HCT116 (cell line): ENCODE measurements around the gene KRTAP10-9. TPM values are rescaled to one million over a fixed set of nuclear protein-coding genes. Genes with fewer than 3 reads are reported as not detected.
"Not testable (repeated sequence)": the region's sequence is repeated elsewhere in the genome, so short reads cannot be mapped to it uniquely, and the experiment has no call there.

ENCODE experiments used
- ATAC-seq: fragments of 200-7000 bp; cut with Tn5 transposase; 2 replicates; pipeline ENCODE4 v1.9.1; 2020; ENCODE audit warnings: mild to moderate bottlenecking, moderate library complexity
- BruUV-seq: library from RNA; stranded (reverse); fragments of 400-500 nt; replicated peaks from 2 replicates; lab custom pipeline; 2021; lab: Mats Ljungman, UMichigan
- CTCF ChIA-PET: fragments of 300-600 bp; sonication (Branson Sonifier 250); formaldehyde crosslinking; loops from one replicate; lab custom pipeline; 2021; ENCODE audit warnings: antibody characterized with exemption; lab: Charles Lee
- POLR2A ChIA-PET: fragments of 300-600, 350-600 bp; sonication (Branson Sonifier 250); formaldehyde crosslinking; loops from one replicate; lab custom pipeline; 2021; ENCODE audit warnings: antibody characterized with exemption; lab: Charles Lee
- RAD21 ChIA-PET, 2 experiments: fragments of 300-600 bp; sonication (Branson Sonifier 250); formaldehyde crosslinking; loops; one replicate each; lab custom pipeline; 2023; ENCODE audit warnings: low total read pairs in 2 of 2; ENCODE audit not compliant: uncharacterized antibody in 2 of 2, unreplicated experiment in 2 of 2, low non-redundant PET in 1 of 2; lab: Charles Lee
- DNase-seq: peaks from one replicate; pipeline ENCODE4 v3.0.0-alpha.2; 2010; ENCODE audit warnings: low read depth, low spot score
- H2AFZ ChIP-seq: fragments of 200-600 bp; shearing (Covaris generic), sonication (generic); 2 replicates; pipeline ENCODE4 v1.6.1; 2017; ENCODE audit warnings: low read depth, mixed run types, mixed read lengths, antibody characterized with exemption, low read length; ENCODE audit not compliant: poor library complexity, severe bottlenecking
- H3K27ac ChIP-seq: 2 replicates; pipeline ENCODE4 v1.5.1; 2012; ENCODE audit warnings: low read depth, low read length
- H3K27me3 ChIP-seq: fragments of 200-600 bp; sonication (generic); 2 replicates; pipeline ENCODE4 v1.6.1; 2016; ENCODE audit warnings: mixed run types, low read length, mixed read lengths; ENCODE audit not compliant: insufficient read depth
- H3K36me3 ChIP-seq, 2 experiments: fragments of 200-500 bp in 1 of 2; fragments of 200-600 bp in 1 of 2; sonication (Bioruptor generic) in 1 of 2; sonication (generic) in 1 of 2; 2 replicates each; pipeline versions ENCODE4 v1.5.1 to v1.6.1; 2014 to 2016; ENCODE audit warnings: low read length in 2 of 2, inconsistent platforms in 1 of 2, mixed read lengths in 1 of 2, mixed run types in 1 of 2; ENCODE audit not compliant: insufficient read depth in 2 of 2, control insufficient read depth in 1 of 2
- H3K4me1 ChIP-seq, 2 experiments: fragments of 200-600 bp in 1 of 2; sonication (generic) in 1 of 2; 2 replicates each; pipeline versions ENCODE4 v1.5.1 to v1.6.1; 2012 to 2017; ENCODE audit warnings: low read length in 2 of 2, inconsistent platforms in 1 of 2, mild to moderate bottlenecking in 1 of 2, mixed read lengths in 1 of 2, mixed run types in 1 of 2, moderate library complexity in 1 of 2; ENCODE audit not compliant: insufficient read depth in 2 of 2, control insufficient read depth in 1 of 2
- H3K4me2 ChIP-seq: fragments of 200-600 bp; sonication (generic); 2 replicates; pipeline ENCODE4 v1.6.1; 2017; ENCODE audit warnings: mixed run types, low read length, mixed read lengths
- H3K4me3 ChIP-seq, 2 experiments: fragments of 200-600 bp in 1 of 2; sonication (generic) in 1 of 2; replicated peaks in 1 of 2; 2 replicates each; pipeline ENCODE4 v1.5.1; 2011 to 2016; ENCODE audit warnings: low read length in 2 of 2, control low read depth in 1 of 2, low read depth in 1 of 2, mild to moderate bottlenecking in 1 of 2, mixed read lengths in 1 of 2, mixed run types in 1 of 2
- H3K79me2 ChIP-seq: fragments of 200-600 bp; sonication (generic); 2 replicates; pipeline ENCODE4 v1.6.1; 2017; ENCODE audit warnings: mild to moderate bottlenecking, mixed run types, low read length, moderate library complexity, mixed read lengths; ENCODE audit not compliant: insufficient read depth
- H3K9ac ChIP-seq: fragments of 200-600 bp; sonication (generic); 2 replicates; pipeline ENCODE4 v1.6.1; 2016; ENCODE audit warnings: low read length, mixed read lengths
- H3K9me2 ChIP-seq: fragments of 200-600 bp; sonication (generic), shearing (Covaris generic); 2 replicates; pipeline ENCODE4 v1.6.1; 2017; ENCODE audit warnings: mixed run types, mild to moderate bottlenecking, moderate library complexity; ENCODE audit not compliant: insufficient read depth
- H3K9me3 ChIP-seq, 2 experiments: fragments of 200-500 bp in 1 of 2; fragments of 200-600 bp in 1 of 2; sonication (Bioruptor generic) in 1 of 2; sonication (generic) in 1 of 2; 2 replicates each; pipeline ENCODE4 v1.6.1; 2014 to 2017; ENCODE audit warnings: low read length in 2 of 2, mixed read lengths in 2 of 2, inconsistent platforms in 1 of 2, low read depth in 1 of 2, mild to moderate bottlenecking in 1 of 2, mixed run types in 1 of 2, moderate library complexity in 1 of 2; ENCODE audit not compliant: control insufficient read depth in 1 of 2, insufficient read depth in 1 of 2
- H4K20me1 ChIP-seq: fragments of 200-600 bp; sonication (generic), shearing (Covaris generic); 2 replicates; pipeline ENCODE4 v1.6.1; 2017; ENCODE audit warnings: mixed run types, mild to moderate bottlenecking, moderate library complexity; ENCODE audit not compliant: insufficient read depth
- CEBPB ChIP-seq: IDR thresholded peaks from 2 replicates; pipeline ENCODE4 v1.6.1; 2012; ENCODE audit warnings: low read depth
- EGR1 ChIP-seq: IDR thresholded peaks from 2 replicates; pipeline ENCODE4 v1.6.1; 2012; ENCODE audit warnings: low read depth
- EZH2 ChIP-seq: fragments of 200-600 bp; sonication (generic); IDR thresholded peaks from 2 replicates; pipeline ENCODE4 v1.6.1; 2017; ENCODE audit warnings: antibody characterized with exemption, mixed run types
- FOSL1 ChIP-seq: IDR thresholded peaks from 2 replicates; pipeline ENCODE4 v1.6.1; 2012; ENCODE audit warnings: low read depth
- JUND ChIP-seq: IDR thresholded peaks from 2 replicates; pipeline ENCODE4 v1.6.1; 2012
- POLR2A ChIP-seq: IDR thresholded peaks from 2 replicates; pipeline ENCODE4 v1.7.0; 2011; ENCODE audit warnings: borderline replicate concordance; ENCODE audit not compliant: insufficient read depth, insufficient read length; ENCODE audit errors: extremely low read depth
- RAD21 ChIP-seq: IDR thresholded peaks from 2 replicates; pipeline ENCODE4 v1.6.1; 2012; ENCODE audit warnings: low read depth, mild to moderate bottlenecking
- SIN3A ChIP-seq: IDR thresholded peaks from 2 replicates; pipeline ENCODE4 v1.6.1; 2012; ENCODE audit warnings: low read depth
- SRF ChIP-seq: IDR thresholded peaks from 2 replicates; pipeline ENCODE4 v1.6.1; 2012; ENCODE audit warnings: low read depth
- YY1 ChIP-seq: IDR thresholded peaks from 2 replicates; pipeline ENCODE4 v1.6.1; 2011; ENCODE audit warnings: low read length, low read depth, moderate library complexity, mild to moderate bottlenecking; ENCODE audit not compliant: insufficient replicate concordance; ENCODE audit errors: extremely low read depth
- ZFX ChIP-seq: fragments of 450-650 bp; IDR thresholded peaks from 2 replicates; pipeline ENCODE4 v1.6.1; 2017
- ZNF274 ChIP-seq: fragments of 200-500 bp; sonication (Bioruptor generic); IDR thresholded peaks from 2 replicates; pipeline ENCODE4 v1.6.1; 2014; ENCODE audit warnings: mild to moderate bottlenecking, low read depth, low read length, inconsistent platforms
- intact Hi-C: fragments of 100-400 bp; cut with micrococcal nuclease; formaldehyde crosslinking; loops from 2 replicates; pipeline ENCODE4 v1.10.0; 2022
- total RNA-seq: library from RNA; stranded (reverse); gene quantifications from one replicate; pipeline ENCODE4 v1.2.1, GENCODE V29; 2021; ENCODE audit not compliant: unreplicated experiment
- TF ChIP-seq, protein P1 (sequence below): IDR thresholded peaks from 2 replicates; pipeline ENCODE4 v1.6.1; 2012
- TF ChIP-seq, protein P2 (sequence below), 3 experiments: fragments of 200-600 bp in 1 of 3; sonication (generic) in 1 of 3; IDR thresholded peaks in 2 of 3; conservative IDR thresholded peaks in 1 of 3; 2 replicates each; pipeline ENCODE4 v1.5.1; 2012 to 2017; ENCODE audit warnings: low read depth in 2 of 3, low read length in 2 of 3, antibody characterized with exemption in 1 of 3, borderline replicate concordance in 1 of 3, control low read depth in 1 of 3, mild to moderate bottlenecking in 1 of 3, mixed read lengths in 1 of 3, mixed run types in 1 of 3, moderate library complexity in 1 of 3; ENCODE audit not compliant: insufficient read depth in 1 of 3
- TF ChIP-seq, protein P3 (sequence below): IDR thresholded peaks from 2 replicates; pipeline ENCODE4 v1.6.1; 2011; ENCODE audit warnings: mild to moderate bottlenecking, low read length, moderate library complexity; ENCODE audit not compliant: insufficient replicate concordance; ENCODE audit errors: extremely low read depth

The KRTAP10-9 gene
- total RNA-seq, 1 experiment from 2014 or later, result not detected

DNA sequence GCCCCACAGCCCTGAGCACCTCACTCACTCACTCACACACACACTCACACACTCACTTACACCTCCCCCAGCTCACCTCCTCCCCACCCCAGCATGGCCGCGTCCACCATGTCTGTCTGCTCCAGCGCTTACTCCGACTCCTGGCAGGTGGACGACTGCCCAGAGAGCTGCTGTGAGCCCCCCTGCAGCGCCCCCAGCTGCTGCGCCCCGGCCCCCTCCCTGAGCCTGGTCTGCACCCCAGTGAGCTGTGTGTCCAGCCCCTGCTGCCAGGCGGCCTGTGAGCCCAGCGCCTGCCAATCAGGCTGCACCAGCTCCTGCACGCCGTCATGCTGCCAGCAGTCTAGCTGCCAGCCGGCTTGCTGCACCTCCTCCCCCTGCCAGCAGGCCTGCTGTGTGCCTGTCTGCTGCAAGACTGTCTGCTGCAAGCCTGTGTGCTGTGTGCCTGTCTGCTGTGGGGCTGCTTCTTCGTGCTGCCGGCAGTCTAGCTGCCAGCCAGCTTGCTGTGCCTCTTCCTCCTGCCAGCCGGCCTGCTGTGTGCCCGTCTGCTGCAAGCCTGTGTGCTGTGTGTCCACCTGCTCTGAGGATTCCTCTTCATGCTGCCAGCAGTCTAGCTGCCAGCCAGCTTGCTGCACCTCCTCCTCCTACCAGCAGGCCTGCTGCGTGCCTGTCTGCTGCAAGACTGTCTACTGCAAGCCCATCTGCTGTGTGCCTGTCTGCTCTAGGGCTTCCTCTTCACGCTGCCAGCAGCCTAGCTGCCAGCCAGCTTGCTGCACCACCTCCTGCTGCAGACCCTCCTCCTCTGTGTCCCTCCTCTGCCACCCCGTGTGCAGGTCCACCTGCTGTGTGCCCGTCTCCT, 19.7 kb downstream of the KRTAP10-9 start, which contains the start of gene KRTAP10-11:
TSS of gene KRTAP10-11 (plus strand) at position 49 of the 856 bp plus-strand sequence. CDS start at position 94, 45 bp downstream.
- H3K27me3 ChIP-seq, BruUV-seq, H4K20me1 ChIP-seq, intact Hi-C loops, H3K79me2 ChIP-seq, H3K4me2 ChIP-seq, DNase-seq, POLR2A ChIA-PET, H3K36me3 ChIP-seq, H2AFZ ChIP-seq, RAD21 ChIA-PET, H3K4me3 ChIP-seq, H3K9me2 ChIP-seq, CTCF ChIA-PET, ATAC-seq, H3K27ac ChIP-seq, H3K9ac ChIP-seq, H3K4me1 ChIP-seq: not testable (repeated sequence)
- H3K9me3 ChIP-seq, result peaks cover 6 to 17% of the 10 kb centered on the region in 2 experiments; a peak in 2 of 4 replicates

DNA sequence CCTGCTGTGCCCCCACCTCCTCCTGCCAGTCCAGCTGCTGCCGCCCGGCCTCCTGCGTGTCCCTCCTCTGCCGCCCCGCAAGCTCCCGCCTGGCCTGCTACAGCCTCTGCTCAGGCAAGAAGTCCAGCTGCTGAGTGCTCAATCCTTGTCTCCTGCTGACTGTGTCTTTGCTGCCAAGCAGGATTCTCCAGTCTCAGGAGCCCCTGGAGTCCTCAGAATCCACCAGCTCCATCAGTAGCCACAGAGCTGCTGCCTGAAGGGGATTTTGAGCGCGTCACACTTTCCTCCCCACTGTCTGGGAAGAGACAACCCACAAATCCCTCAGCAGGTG, 20.3 kb downstream of the KRTAP10-9 start:
- CTCF ChIA-PET, result no interaction called here
- no peak for ATAC-seq
- DNase-seq, result no peak
- no peaks in the 10 kb centered on the region for H4K20me1 ChIP-seq
- no peaks in the 10 kb centered on the region for H3K79me2 ChIP-seq
- no peak overlapping the region for H3K4me3 ChIP-seq
- no peaks in the 10 kb centered on the region for H3K36me3 ChIP-seq
- H3K9me2 ChIP-seq, result no peaks in the 10 kb centered on the region
- RAD21 ChIA-PET, result no interaction called here
- no peak overlapping the region for H3K9ac ChIP-seq
- no peaks in the 10 kb centered on the region for H3K27me3 ChIP-seq
- POLR2A ChIA-PET, result no interaction called here
- peaks cover 6 to 17% of the 10 kb centered on the region in 2 experiments; a peak in 2 of 4 replicates for H3K9me3 ChIP-seq
- intact Hi-C loops, result no loop called here
- H3K4me1 ChIP-seq, result no peaks in the 10 kb centered on the region
- no peak overlapping the region for H2AFZ ChIP-seq
- H3K27ac ChIP-seq, result no peak overlapping the region
- no TSS peak for BruUV-seq
- TF ChIP-seq FOSL1 (no peak), RAD21 (no peak), JUND (no peak), YY1 (no peak), CEBPB (no peak), ZFX (no peak), EGR1 (no peak), SIN3A (no peak), EZH2 (no peak), ZNF274 (no peak), SRF (no peak), POLR2A (no peak)
- TF ChIP-seq, protein P1, sequence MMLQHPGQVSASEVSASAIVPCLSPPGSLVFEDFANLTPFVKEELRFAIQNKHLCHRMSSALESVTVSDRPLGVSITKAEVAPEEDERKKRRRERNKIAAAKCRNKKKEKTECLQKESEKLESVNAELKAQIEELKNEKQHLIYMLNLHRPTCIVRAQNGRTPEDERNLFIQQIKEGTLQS, result no peak
- TF ChIP-seq, protein P2, sequence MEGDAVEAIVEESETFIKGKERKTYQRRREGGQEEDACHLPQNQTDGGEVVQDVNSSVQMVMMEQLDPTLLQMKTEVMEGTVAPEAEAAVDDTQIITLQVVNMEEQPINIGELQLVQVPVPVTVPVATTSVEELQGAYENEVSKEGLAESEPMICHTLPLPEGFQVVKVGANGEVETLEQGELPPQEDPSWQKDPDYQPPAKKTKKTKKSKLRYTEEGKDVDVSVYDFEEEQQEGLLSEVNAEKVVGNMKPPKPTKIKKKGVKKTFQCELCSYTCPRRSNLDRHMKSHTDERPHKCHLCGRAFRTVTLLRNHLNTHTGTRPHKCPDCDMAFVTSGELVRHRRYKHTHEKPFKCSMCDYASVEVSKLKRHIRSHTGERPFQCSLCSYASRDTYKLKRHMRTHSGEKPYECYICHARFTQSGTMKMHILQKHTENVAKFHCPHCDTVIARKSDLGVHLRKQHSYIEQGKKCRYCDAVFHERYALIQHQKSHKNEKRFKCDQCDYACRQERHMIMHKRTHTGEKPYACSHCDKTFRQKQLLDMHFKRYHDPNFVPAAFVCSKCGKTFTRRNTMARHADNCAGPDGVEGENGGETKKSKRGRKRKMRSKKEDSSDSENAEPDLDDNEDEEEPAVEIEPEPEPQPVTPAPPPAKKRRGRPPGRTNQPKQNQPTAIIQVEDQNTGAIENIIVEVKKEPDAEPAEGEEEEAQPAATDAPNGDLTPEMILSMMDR (IDR thresholded peaks at IDR 0.05 in 2 of 3, conservative IDR thresholded peaks at IDR 0.05 in 1 of 3; ENCODE audit: borderline replicate concordance in 1 of 3, insufficient read depth in 1 of 3, low read depth in 2 of 3, low read length in 2 of 3), result no peak
- TF ChIP-seq, protein P3, sequence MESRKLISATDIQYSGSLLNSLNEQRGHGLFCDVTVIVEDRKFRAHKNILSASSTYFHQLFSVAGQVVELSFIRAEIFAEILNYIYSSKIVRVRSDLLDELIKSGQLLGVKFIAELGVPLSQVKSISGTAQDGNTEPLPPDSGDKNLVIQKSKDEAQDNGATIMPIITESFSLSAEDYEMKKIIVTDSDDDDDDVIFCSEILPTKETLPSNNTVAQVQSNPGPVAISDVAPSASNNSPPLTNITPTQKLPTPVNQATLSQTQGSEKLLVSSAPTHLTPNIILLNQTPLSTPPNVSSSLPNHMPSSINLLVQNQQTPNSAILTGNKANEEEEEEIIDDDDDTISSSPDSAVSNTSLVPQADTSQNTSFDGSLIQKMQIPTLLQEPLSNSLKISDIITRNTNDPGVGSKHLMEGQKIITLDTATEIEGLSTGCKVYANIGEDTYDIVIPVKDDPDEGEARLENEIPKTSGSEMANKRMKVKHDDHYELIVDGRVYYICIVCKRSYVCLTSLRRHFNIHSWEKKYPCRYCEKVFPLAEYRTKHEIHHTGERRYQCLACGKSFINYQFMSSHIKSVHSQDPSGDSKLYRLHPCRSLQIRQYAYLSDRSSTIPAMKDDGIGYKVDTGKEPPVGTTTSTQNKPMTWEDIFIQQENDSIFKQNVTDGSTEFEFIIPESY, result no peak
- H3K4me2 ChIP-seq, result no peak overlapping the region
